ENCODE data around the gene TRIM63. TPM values are rescaled to one million over a fixed set of nuclear protein-coding genes. Genes with fewer than 3 reads are reported as not detected.

Gene TRIM63
- total and polyA plus RNA-seq, 2 of the 13 experiments (the other 11 are each of a cell fraction or from before 2014, with no cell fraction given): not detected

DNA sequence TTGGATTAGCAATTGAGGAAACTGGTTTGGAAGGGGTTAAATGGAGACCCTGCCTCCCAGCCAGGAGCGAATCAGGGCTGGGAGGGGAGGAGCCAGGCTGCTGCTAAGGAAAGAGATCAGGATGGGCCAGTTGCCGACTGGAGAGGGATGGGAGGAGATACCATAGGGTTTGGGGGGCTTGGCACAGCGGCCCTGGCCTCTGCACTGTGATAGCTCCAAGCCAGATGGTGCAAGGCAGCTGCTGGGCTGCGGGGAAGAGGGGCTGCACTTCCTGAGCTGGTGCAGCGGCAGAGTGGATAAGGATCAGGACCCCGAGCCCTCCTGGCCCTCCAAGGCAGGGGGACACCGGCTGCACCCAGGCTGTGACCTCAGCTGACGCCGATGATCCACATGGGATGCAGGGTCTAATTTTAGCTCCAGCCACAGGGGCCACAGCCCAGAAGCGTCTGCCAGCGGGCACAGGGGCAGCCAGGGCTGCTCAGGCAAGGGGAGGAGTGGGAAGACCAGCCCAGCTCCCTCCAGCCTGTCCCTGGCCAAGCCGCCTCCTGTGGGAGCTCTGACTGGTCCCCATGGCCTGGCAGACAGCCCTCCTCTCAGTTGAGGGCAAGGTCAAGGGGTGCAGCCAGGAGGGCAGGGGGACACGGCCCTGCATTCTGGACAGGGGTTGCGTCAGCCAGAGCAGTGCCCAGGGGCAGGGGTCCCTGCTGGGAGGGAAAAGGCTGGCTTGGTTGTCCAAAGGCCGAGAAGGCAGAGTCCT is 45.6 kb downstream of the TRIM63 start, which contains the start of gene EXTL1 (continued):
- TF ChIP-seq KDM6A (CRISPR knock-in tag; IDR thresholded peaks at IDR 0.05; ENCODE audit: low read depth) (no peak), TBL1XR1 (IDR thresholded peaks at IDR 0.05; ENCODE audit: borderline replicate concordance, low read length, partially characterized antibody) (no peak), ZNF570 (CRISPR knock-in tag; IDR thresholded peaks at IDR 0.05; ENCODE audit: borderline replicate concordance) (no peak), RBFOX2 (IDR thresholded peaks at IDR 0.05; ENCODE audit: low read depth, low read length) (peak; percentile 53; the same call in 1 of the 2 replicates), HDAC2 (CRISPR knock-in tag; IDR thresholded peaks at IDR 0.05) (0 out of 2 replicates have a peak, but pooled peaks have one; percentile 14), ZBTB7B (CRISPR knock-in tag; IDR thresholded peaks at IDR 0.05) (0 out of 2 replicates have a peak, but pooled peaks have one; percentile 10), CAMTA2 (CRISPR knock-in tag; IDR thresholded peaks at IDR 0.05; ENCODE audit: borderline replicate concordance) (no peak), NFYC (CRISPR knock-in tag; IDR thresholded peaks at IDR 0.05) (0 out of 2 replicates have a peak, but pooled peaks have one; percentile 18), NFYB (CRISPR knock-in tag; IDR thresholded peaks at IDR 0.05) (0 out of 2 replicates have a peak, but pooled peaks have one; percentile 31), NONO (IDR thresholded peaks at IDR 0.05) (no peak), NONO (CRISPR knock-in tag; conservative IDR thresholded peaks at IDR 0.05) (peak; percentile 56), ZNF674 (CRISPR knock-in tag; IDR thresholded peaks at IDR 0.05; ENCODE audit: low read depth) (0 out of 2 replicates have a peak, but pooled peaks have one; percentile 40), PCBP1 (IDR thresholded peaks at IDR 0.05; ENCODE audit: borderline replicate concordance, low read depth, low read length) (0 out of 2 replicates have a peak, but pooled peaks have one; percentile 53), ZNF333 (CRISPR knock-in tag; IDR thresholded peaks at IDR 0.05; ENCODE audit: borderline replicate concordance) (0 out of 2 replicates have a peak, but pooled peaks have one; percentile 57), MTA1 (CRISPR knock-in tag; IDR thresholded peaks at IDR 0.05; ENCODE audit: borderline replicate concordance) (peak; percentile 30; the same call in 1 of the 2 replicates), ZNF598 (CRISPR knock-in tag; IDR thresholded peaks at IDR 0.05; ENCODE audit: borderline replicate concordance) (no peak), ZNF251 (CRISPR knock-in tag; IDR thresholded peaks at IDR 0.05) (no peak)
- TF ChIP-seq, protein P1, sequence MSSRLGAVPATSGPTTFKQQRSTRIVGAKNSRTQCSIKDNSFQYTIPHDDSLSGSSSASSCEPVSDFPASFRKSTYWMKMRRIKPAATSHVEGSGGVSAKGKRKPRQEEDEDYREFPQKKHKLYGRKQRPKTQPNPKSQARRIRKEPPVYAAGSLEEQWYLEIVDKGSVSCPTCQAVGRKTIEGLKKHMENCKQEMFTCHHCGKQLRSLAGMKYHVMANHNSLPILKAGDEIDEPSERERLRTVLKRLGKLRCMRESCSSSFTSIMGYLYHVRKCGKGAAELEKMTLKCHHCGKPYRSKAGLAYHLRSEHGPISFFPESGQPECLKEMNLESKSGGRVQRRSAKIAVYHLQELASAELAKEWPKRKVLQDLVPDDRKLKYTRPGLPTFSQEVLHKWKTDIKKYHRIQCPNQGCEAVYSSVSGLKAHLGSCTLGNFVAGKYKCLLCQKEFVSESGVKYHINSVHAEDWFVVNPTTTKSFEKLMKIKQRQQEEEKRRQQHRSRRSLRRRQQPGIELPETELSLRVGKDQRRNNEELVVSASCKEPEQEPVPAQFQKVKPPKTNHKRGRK (CRISPR knock-in tag; IDR thresholded peaks at IDR 0.05): no peak
- TF ChIP-seq, protein P2, sequence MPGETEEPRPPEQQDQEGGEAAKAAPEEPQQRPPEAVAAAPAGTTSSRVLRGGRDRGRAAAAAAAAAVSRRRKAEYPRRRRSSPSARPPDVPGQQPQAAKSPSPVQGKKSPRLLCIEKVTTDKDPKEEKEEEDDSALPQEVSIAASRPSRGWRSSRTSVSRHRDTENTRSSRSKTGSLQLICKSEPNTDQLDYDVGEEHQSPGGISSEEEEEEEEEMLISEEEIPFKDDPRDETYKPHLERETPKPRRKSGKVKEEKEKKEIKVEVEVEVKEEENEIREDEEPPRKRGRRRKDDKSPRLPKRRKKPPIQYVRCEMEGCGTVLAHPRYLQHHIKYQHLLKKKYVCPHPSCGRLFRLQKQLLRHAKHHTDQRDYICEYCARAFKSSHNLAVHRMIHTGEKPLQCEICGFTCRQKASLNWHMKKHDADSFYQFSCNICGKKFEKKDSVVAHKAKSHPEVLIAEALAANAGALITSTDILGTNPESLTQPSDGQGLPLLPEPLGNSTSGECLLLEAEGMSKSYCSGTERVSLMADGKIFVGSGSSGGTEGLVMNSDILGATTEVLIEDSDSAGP (CRISPR knock-in tag; IDR thresholded peaks at IDR 0.05; ENCODE audit: borderline replicate concordance): peak; percentile 27; the same call in 1 of the 2 replicates
- TF ChIP-seq, protein P3, sequence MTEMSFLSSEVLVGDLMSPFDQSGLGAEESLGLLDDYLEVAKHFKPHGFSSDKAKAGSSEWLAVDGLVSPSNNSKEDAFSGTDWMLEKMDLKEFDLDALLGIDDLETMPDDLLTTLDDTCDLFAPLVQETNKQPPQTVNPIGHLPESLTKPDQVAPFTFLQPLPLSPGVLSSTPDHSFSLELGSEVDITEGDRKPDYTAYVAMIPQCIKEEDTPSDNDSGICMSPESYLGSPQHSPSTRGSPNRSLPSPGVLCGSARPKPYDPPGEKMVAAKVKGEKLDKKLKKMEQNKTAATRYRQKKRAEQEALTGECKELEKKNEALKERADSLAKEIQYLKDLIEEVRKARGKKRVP (CRISPR knock-in tag; IDR thresholded peaks at IDR 0.05): peak in 1 of 2 experiments; percentile 87; a peak in 2 of 4 replicates
